ENCODE data around the gene MSH3.

The MSH3 gene

GRCh38 chr5:80919678-80920196 lies 265.3 kb downstream of the MSH3 start:
- DNase-seq: no peak

- no peak for DNase-seq
Measured at GRCh38 chr5:80920333-80920732, 265.9 kb downstream of the MSH3 start.

DNA sequence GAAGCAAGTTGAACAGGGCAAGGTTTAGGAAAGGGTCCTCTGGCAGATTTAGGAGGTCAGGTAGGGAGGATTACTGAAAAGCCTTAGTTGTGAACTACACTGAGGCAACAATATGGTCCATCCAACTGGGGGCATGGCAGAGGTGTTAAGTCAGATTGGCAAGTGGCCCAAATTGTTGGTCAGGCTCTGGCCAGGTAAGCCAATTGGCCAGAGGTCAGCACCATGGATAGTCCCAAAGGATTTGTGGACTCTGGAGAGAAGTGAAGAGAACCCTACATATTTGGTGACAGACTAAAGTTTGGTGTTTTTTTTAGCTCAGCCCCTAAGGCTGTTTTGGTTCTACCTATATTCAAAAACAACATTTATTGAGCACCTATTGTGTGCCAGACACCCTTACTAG lies 266.6 kb downstream of the MSH3 start:
- no peak for DNase-seq

- DNase-seq: peak; percentile 79
Measured at GRCh38 chr5:80925931-80926330, 271.5 kb downstream of the MSH3 start.

Measured in inflammatory macrophage treated with lipopolysaccharide for 4 hours (primary cell).